GM18511 (cell line): Measurements from ENCODE around the gene PIK3C2G.

Experiments
- ATAC-seq: cut with Tn5 transposase; IDR thresholded peaks from one replicate; pipeline ENCODE4 v1.9.1; 2021; ENCODE audit warnings: mild to moderate bottlenecking, moderate library complexity; ENCODE audit not compliant: unreplicated experiment

Gene PIK3C2G

GRCh38 chr12:18277196-18277595 lies 15.9 kb downstream of the PIK3C2G start:
- ATAC-seq: no peak

- no peak for ATAC-seq
Measured at GRCh38 chr12:18280728-18281127, 19.4 kb downstream of the PIK3C2G start.

GRCh38 chr12:18281941-18282340 lies 20.6 kb downstream of the PIK3C2G start:
- ATAC-seq: no peak

GRCh38 chr12:18283831-18284230 lies 22.5 kb downstream of the PIK3C2G start:
- no peak for ATAC-seq

GRCh38 chr12:18284386-18284785 lies 23.1 kb downstream of the PIK3C2G start:
- ATAC-seq: no peak

- ATAC-seq: no peak
Measured at GRCh38 chr12:18285161-18285560, 23.8 kb downstream of the PIK3C2G start.

- no peak for ATAC-seq
Measured at GRCh38 chr12:18290386-18290785, 29.1 kb downstream of the PIK3C2G start.

GRCh38 chr12:18294889-18295288 lies 33.6 kb downstream of the PIK3C2G start:
- no peak for ATAC-seq

GRCh38 chr12:18296201-18296908 lies 35.0 kb downstream of the PIK3C2G start:
- no peak for ATAC-seq

GRCh38 chr12:18296909-18297280 lies 35.6 kb downstream of the PIK3C2G start:
- no peak for ATAC-seq

- no peak for ATAC-seq
Measured at GRCh38 chr12:18297902-18298301, 36.6 kb downstream of the PIK3C2G start.

- no peak for ATAC-seq
Measured at GRCh38 chr12:18302809-18303430, 41.6 kb downstream of the PIK3C2G start.

GRCh38 chr12:18304609-18305008 lies 43.3 kb downstream of the PIK3C2G start:
- ATAC-seq: no peak

- no peak for ATAC-seq
Measured at GRCh38 chr12:18306311-18306710, 45.0 kb downstream of the PIK3C2G start.

- ATAC-seq: no peak
Measured at GRCh38 chr12:18313306-18313705, 52.0 kb downstream of the PIK3C2G start.

GRCh38 chr12:18320036-18320617 lies 58.8 kb downstream of the PIK3C2G start:
- no peak for ATAC-seq

- no peak for ATAC-seq
Measured at GRCh38 chr12:18320976-18321375, 59.7 kb downstream of the PIK3C2G start.

GRCh38 chr12:18323159-18323558 lies 61.8 kb downstream of the PIK3C2G start:
- ATAC-seq: no peak

GRCh38 chr12:18327036-18327435 lies 65.7 kb downstream of the PIK3C2G start:
- no peak for ATAC-seq

- ATAC-seq: no peak
Measured at GRCh38 chr12:18332173-18332572, 70.9 kb downstream of the PIK3C2G start.

- no peak for ATAC-seq
Measured at GRCh38 chr12:18339633-18340032, 78.3 kb downstream of the PIK3C2G start.

GRCh38 chr12:18340186-18340585 lies 78.9 kb downstream of the PIK3C2G start:
- ATAC-seq: no peak
